Measurements from ENCODE around the gene FAM117A. TPM values are rescaled to one million over a fixed set of nuclear protein-coding genes. Genes with fewer than 3 reads are reported as not detected.
"Not testable (repeated sequence)": the region's sequence is repeated elsewhere in the genome, so short reads cannot be mapped to it uniquely, and the experiment has no call there.

FAM117A gene
- total RNA-seq, 2 experiments from 2014 or later, result 31.6 to 44.9 TPM

DNA sequence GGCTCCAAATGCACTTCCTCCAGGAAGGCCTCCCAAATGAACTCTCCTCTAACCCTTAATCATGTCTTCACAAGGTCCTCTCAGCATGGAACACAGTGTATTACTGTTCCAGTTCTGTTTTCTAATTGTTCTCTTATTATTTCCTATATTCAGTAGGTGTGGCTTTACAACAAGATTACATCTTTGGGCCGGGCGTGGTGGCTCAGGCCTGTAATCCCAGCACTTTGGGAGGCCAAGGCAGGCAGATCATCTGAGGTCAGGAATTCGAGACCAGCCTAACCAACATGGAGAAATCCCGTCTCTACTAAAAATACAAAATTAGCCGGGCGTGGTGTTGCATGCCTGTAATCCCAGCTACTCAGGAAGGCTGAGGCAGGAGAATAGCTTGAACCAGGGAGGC is 90.3 kb downstream of the FAM117A start:
- not testable (repeated sequence) for H3K4me3 Mint-ChIP-seq; DNase-seq; H3K27ac Mint-ChIP-seq; H3K9me3 Mint-ChIP-seq (ENCODE audit: low read depth); H3K27me3 Mint-ChIP-seq; ATAC-seq
- CTCF ChIA-PET, result interaction anchor here (0.9 to 1.6 kb wide), 2 partner anchors 11 to 23 kb away, joined by 3 to 5 read pairs; no protein-coding TSS in a partner anchor
- H3K4me1 Mint-ChIP-seq, result peaks cover 50% of the 10 kb centered on the region
- H3K36me3 Mint-ChIP-seq, result peaks cover 23% of the 10 kb centered on the region

DNA sequence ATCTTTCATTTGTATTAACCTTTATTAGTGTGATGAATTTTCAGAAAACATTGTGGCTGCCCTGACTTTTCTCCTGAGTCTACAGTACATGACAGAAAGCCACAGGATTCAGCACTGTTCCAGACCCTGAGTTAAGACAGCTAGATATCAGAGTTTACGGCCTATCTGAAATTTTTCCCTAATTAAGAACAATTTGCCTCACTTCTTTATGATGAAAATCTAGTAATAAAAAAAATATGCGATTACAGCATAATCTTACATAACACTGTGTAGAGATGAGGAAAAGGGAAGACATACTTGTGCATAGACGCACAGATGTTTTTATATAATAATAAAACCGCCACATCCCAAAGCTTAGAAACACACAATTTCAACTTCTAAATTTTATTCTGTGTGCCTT is 93.3 kb downstream of the FAM117A start:
- Mint-ChIP-seq H3K36me3 (peaks cover 22% of the 10 kb centered on the region), H3K27me3 (no peaks in the 10 kb centered on the region), H3K27ac (no peak overlapping the region), H3K4me1 (peaks cover 30% of the 10 kb centered on the region), H3K4me3 (no peak overlapping the region), H3K9me3 (ENCODE audit: low read depth) (no peaks in the 10 kb centered on the region)
- CTCF ChIA-PET, result interaction anchor here (0.7 to 3.2 kb wide), 4 partner anchors 9 to 101 kb away, joined by 3 to 13 read pairs (median 4); no protein-coding TSS in a partner anchor
- DNase-seq (no peak), ATAC-seq (no peak)

DNA sequence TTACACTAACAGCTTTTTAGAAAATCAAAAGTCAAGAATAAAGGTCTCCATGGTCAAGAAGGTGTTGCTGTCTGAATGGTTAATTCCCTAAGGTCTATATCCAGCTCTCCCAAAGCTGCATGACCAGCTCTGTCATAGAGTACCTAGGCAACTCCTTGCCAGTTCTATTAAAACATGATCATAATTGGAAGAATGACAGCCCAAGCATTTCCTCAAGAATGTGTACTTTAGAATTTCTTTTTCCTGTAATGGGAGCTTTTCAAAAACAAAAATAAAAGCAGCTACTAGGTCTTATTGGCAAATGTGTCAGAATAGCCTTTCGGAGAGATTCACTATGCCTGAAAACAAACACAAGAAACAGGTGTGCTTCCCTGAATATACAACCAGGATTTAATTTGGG is 93.9 kb downstream of the FAM117A start:
- H3K27ac Mint-ChIP-seq, result no peak overlapping the region
- H3K4me1 Mint-ChIP-seq, result peaks cover 25% of the 10 kb centered on the region

DNA sequence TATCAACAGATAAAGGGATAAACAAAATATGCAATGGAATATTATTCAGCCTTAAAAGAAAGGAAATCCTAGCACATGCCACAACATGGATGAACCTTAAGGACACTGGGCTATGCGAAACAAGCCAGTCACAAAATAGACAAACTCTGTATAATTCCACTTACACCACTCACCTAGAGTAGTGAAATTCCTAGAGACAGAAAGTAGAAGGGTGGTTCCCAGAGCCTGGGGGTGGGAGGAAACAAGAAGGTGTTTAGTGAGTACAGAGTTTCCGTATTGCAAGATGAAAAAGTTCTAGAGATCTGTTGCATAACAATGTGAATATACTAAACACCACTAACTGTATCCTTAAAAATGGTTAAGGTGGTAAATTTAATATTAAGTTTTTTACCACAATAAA is 96.1 kb downstream of the FAM117A start:
- Mint-ChIP-seq H3K27ac (no peak overlapping the region), H3K36me3 (peaks cover 9% of the 10 kb centered on the region), H3K4me3 (no peak overlapping the region), H3K4me1 (peaks cover 21% of the 10 kb centered on the region), H3K27me3 (no peaks in the 10 kb centered on the region), H3K9me3 (ENCODE audit: low read depth) (no peaks in the 10 kb centered on the region)
- ATAC-seq, result no peak
- DNase-seq, result no peak
- CTCF ChIA-PET, result no interaction called here

More for the DNA sequence above, 93.9 kb downstream of the FAM117A start:
- Mint-ChIP-seq H3K36me3 (peaks cover 18% of the 10 kb centered on the region), H3K27me3 (no peaks in the 10 kb centered on the region), H3K4me3 (no peak overlapping the region), H3K9me3 (ENCODE audit: low read depth) (no peaks in the 10 kb centered on the region)
- CTCF ChIA-PET, result interaction anchor here (0.7 to 3.2 kb wide), 3 partner anchors 19 to 100 kb away, joined by 4 to 13 read pairs (median 5); no protein-coding TSS in a partner anchor
- no peak for DNase-seq
- no peak for ATAC-seq

- DNase-seq (no peak), ATAC-seq (no peak)
- peaks cover 19% of the 10 kb centered on the region for H3K36me3 Mint-ChIP-seq
- H3K27me3 Mint-ChIP-seq, result no peaks in the 10 kb centered on the region
- no peak overlapping the region for H3K4me3 Mint-ChIP-seq
- no peak overlapping the region for H3K27ac Mint-ChIP-seq
- CTCF ChIA-PET, result interaction anchor here (1.0 to 1.6 kb wide), 3 partner anchors 10 to 334 kb away, joined by 3 to 5 read pairs (median 4); no protein-coding TSS in a partner anchor
- no peaks in the 10 kb centered on the region for H3K9me3 Mint-ChIP-seq (ENCODE audit: low read depth)
- peaks cover 14% of the 10 kb centered on the region for H3K4me1 Mint-ChIP-seq
Measured at GRCh38 chr17:49664706-49665211, 99.2 kb downstream of the FAM117A start.

Other genes with a start within 250 kb of the FAM117A start
- gene NXPH3, start 188.3 kb downstream of the FAM117A start, total RNA-seq, result under 1 TPM in 1 of 2 experiments, not detected in 1; 0.09 TPM
- 10 to 100 TPM; 49.7 to 51.5 TPM for gene SPOP, start 86.0 kb downstream of the FAM117A start, total RNA-seq
- gene SLC35B1, start 56.2 kb downstream of the FAM117A start, total RNA-seq, result 10 to 100 TPM; 47.3 to 78.1 TPM
- gene KAT7, start 24.6 kb upstream of the FAM117A start, total RNA-seq, result 10 to 100 TPM; 76.9 to 80.6 TPM
- not detected for gene TAC4, start 83.9 kb upstream of the FAM117A start, total RNA-seq
- gene DLX4, start 205.1 kb upstream of the FAM117A start, total RNA-seq, result under 1 TPM in 1 of 2 experiments, not detected in 1; 0.23 TPM
- not detected for gene DLX3, start 231.1 kb upstream of the FAM117A start, total RNA-seq